Ovary (tissue), 3 donors: ENCODE results near the gene ILF3.
"Not testable (repeated sequence)": the region's sequence is repeated elsewhere in the genome, so short reads cannot be mapped to it uniquely, and the experiment has no call there.

Experiments
- CTCF ChIP-seq, 3 donors: fragments of 450-650 bp in 2 of 3; fragments of 200-600 bp in 1 of 3; IDR thresholded peaks; one replicate each; pipeline versions ENCODE4 v1.5.1 to v1.8.0; 2016 to 2022; ENCODE audit warnings: antibody characterized with exemption in 3 of 3, mild to moderate bottlenecking in 1 of 3
- EP300 ChIP-seq: sonication (generic); formaldehyde crosslinking; IDR thresholded peaks from one replicate; pipeline ENCODE4 v1.6.1; 2017; ENCODE audit warnings: antibody characterized with exemption
- POLR2A ChIP-seq: fragments of 450-650 bp; IDR thresholded peaks from one replicate; pipeline ENCODE4 v1.6.1; 2017; ENCODE audit warnings: antibody characterized with exemption, mild to moderate bottlenecking, moderate library complexity
- donor health status: DM: no; HTN: no; CAD: no.

- not testable (repeated sequence) for TF ChIP-seq CTCF (IDR thresholded peaks at IDR 0.05); POLR2A; EP300
These were observed 17.8 kb downstream of the ILF3 start for GRCh38 chr19:10671922-10672321.
